ENCODE results near the gene MALT1. TPM values are rescaled to one million over a fixed set of nuclear protein-coding genes. Genes with fewer than 3 reads are reported as not detected.

Gene MALT1
- total and polyA plus RNA-seq, 2 donors (not counting 1 experiment from before 2014, with no cell fraction given): 42.4 to 81.2 TPM

DNA sequence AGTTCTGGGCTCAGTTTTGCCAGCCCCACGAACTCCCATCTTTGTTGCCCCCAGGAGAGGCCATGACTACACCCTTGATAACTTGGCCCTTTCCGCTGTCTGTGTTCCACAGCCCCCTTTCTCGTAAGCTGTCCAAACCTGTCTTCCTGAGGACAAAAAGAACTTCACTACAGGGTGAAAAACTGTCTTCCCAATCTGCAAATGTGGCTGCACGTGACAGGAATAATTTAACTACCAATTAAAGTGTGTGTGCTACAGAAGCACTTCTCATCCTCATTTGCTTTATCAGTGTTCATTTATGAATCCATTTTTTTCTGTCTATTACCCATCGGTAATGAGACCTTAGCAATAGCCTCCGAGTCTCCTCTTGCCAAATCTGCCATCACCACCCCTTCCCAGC lies 33.3 kb upstream of the MALT1 start:
- peak overlapping the region; percentile 58 for H3K4me3 Mint-ChIP-seq
- no peak for ATAC-seq (ENCODE audit: low read depth)
- 85% methylated on average over 5 of the region's 6 CpGs for WGBS (ENCODE audit: insufficient coverage)
- Histone ChIP-seq H3K4me2 (replicated peaks; ENCODE audit: low read depth, low read length, poor library complexity, severe bottlenecking) (peak overlapping the region; percentile 46), H3K27ac (ENCODE audit: low read length in 2 of 2) (peak overlapping the region in 1 of 2 donors; percentile 58), H3K36me3 (replicated peaks in 1 of 2; ENCODE audit: control extremely low read depth in 1 of 2, control insufficient read depth in 1 of 2, extremely low read depth in 1 of 2, insufficient read depth in 2 of 2, low read length in 1 of 2) (no peaks in the 10 kb centered on the region), H3K4me1 (ENCODE audit: control insufficient read depth in 2 of 2, insufficient read depth in 2 of 2, low read length in 2 of 2) (peaks cover 36% of the 10 kb centered on the region in 2 donors), H4K20me1 (ENCODE audit: control insufficient read depth, insufficient read depth, low read length, poor library complexity, severe bottlenecking) (no peaks in the 10 kb centered on the region), H3K9me3 (ENCODE audit: control extremely low read depth in 1 of 3, control insufficient read depth in 2 of 3, insufficient read depth in 1 of 3, low read length in 2 of 3) (no peaks in the 10 kb centered on the region), H2AFZ (ENCODE audit: insufficient read depth, low read depth, low read length, poor library complexity, severe bottlenecking) (no peak overlapping the region), H3K79me2 (ENCODE audit: control insufficient read depth, insufficient read depth, low read length) (no peaks in the 10 kb centered on the region), H3K9ac (ENCODE audit: low read length) (no peak overlapping the region), H3K27me3 (replicated peaks in 1 of 4; ENCODE audit: control extremely low read depth in 1 of 4, control insufficient read depth in 3 of 4, insufficient read depth in 4 of 4, low read length in 3 of 4) (no peaks in the 10 kb centered on the region), H3K4me3 (ENCODE audit: control extremely low read depth in 1 of 5, extremely low read depth in 1 of 5, insufficient read depth in 1 of 5, low read depth in 2 of 5, low read length in 4 of 5) (peak overlapping the region in 1 of 5 experiments; percentile 1)
- ChIA-PET POLR2A (no interaction called here), CTCF (interaction anchor here (0.9 to 1.5 kb wide), 2 partner anchors 12 to 103 kb away, joined by 3 to 4 read pairs; no protein-coding TSS in a partner anchor)
- H3K27me3 Mint-ChIP-seq: no peaks in the 10 kb centered on the region
- peak overlapping the region; percentile 64 for H3K27ac Mint-ChIP-seq
- TF ChIP-seq EZH2 (IDR thresholded peaks at IDR 0.05; ENCODE audit: borderline replicate concordance, insufficient read depth, low read depth, low read length, poor library complexity, severe bottlenecking): no peak
- TF ChIP-seq, protein P1, sequence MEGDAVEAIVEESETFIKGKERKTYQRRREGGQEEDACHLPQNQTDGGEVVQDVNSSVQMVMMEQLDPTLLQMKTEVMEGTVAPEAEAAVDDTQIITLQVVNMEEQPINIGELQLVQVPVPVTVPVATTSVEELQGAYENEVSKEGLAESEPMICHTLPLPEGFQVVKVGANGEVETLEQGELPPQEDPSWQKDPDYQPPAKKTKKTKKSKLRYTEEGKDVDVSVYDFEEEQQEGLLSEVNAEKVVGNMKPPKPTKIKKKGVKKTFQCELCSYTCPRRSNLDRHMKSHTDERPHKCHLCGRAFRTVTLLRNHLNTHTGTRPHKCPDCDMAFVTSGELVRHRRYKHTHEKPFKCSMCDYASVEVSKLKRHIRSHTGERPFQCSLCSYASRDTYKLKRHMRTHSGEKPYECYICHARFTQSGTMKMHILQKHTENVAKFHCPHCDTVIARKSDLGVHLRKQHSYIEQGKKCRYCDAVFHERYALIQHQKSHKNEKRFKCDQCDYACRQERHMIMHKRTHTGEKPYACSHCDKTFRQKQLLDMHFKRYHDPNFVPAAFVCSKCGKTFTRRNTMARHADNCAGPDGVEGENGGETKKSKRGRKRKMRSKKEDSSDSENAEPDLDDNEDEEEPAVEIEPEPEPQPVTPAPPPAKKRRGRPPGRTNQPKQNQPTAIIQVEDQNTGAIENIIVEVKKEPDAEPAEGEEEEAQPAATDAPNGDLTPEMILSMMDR (IDR thresholded peaks at IDR 0.05): no peak
- no peaks in the 10 kb centered on the region for H3K9me3 Mint-ChIP-seq (ENCODE audit: insufficient read depth)
- no peak for DNase-seq
- intact Hi-C loops (cut with micrococcal nuclease): loop anchor here (1.0 to 10.0 kb wide), 3 partner anchors 20 to 53 kb away; no protein-coding TSS in a partner anchor
- peaks cover 29% of the 10 kb centered on the region for H3K4me1 Mint-ChIP-seq

DNA sequence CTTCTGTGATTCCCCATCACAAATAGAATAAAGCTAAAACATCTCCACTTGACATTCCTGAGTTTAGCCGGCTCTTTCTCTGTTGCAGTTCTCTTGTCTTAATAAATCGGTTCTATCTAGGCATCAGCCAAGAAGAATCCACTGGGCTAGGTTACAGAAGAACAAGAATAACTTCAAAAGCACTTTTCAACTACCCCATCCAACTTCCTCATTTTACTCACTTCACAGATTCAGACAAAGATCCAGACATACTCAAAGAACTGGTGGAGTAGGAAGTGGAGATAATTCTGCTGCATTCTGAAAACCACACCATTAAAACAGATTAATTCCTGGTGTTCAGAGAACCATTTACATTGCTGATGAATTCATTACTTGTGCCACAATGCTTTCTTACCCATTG lies 32.8 kb upstream of the MALT1 start:
- Histone ChIP-seq H3K4me1 (ENCODE audit: control insufficient read depth in 2 of 2, insufficient read depth in 2 of 2, low read length in 2 of 2) (peaks cover 36% of the 10 kb centered on the region in 2 donors), H3K9ac (ENCODE audit: low read length) (no peak overlapping the region), H2AFZ (ENCODE audit: insufficient read depth, low read depth, low read length, poor library complexity, severe bottlenecking) (no peak overlapping the region), H3K36me3 (replicated peaks in 1 of 2; ENCODE audit: control extremely low read depth in 1 of 2, control insufficient read depth in 1 of 2, extremely low read depth in 1 of 2, insufficient read depth in 2 of 2, low read length in 1 of 2) (no peaks in the 10 kb centered on the region), H3K27me3 (replicated peaks in 1 of 4; ENCODE audit: control extremely low read depth in 1 of 4, control insufficient read depth in 3 of 4, insufficient read depth in 4 of 4, low read length in 3 of 4) (no peaks in the 10 kb centered on the region), H3K9me3 (ENCODE audit: control extremely low read depth in 1 of 3, control insufficient read depth in 2 of 3, insufficient read depth in 1 of 3, low read length in 2 of 3) (peaks cover 0 to 4% (median 0%) of the 10 kb centered on the region in 3 donors), H3K4me3 (ENCODE audit: control extremely low read depth in 1 of 5, extremely low read depth in 1 of 5, insufficient read depth in 1 of 5, low read depth in 2 of 5, low read length in 4 of 5) (peak overlapping the region in 1 of 5 experiments; percentile 14), H3K27ac (ENCODE audit: low read length in 2 of 2) (peak overlapping the region in 1 of 2 donors; percentile 58), H4K20me1 (ENCODE audit: control insufficient read depth, insufficient read depth, low read length, poor library complexity, severe bottlenecking) (no peaks in the 10 kb centered on the region), H3K79me2 (ENCODE audit: control insufficient read depth, insufficient read depth, low read length) (no peaks in the 10 kb centered on the region), H3K4me2 (replicated peaks; ENCODE audit: low read depth, low read length, poor library complexity, severe bottlenecking) (peak overlapping the region; percentile 46)
- WGBS (ENCODE audit: insufficient coverage): 67% methylated on average over 1 of the region's 2 CpGs
- peak overlapping the region; percentile 58 for H3K4me3 Mint-ChIP-seq
- ChIA-PET POLR2A (no interaction called here), CTCF (interaction anchor here (0.9 kb wide), 1 partner anchor 103 kb away, joined by 3 read pairs; no protein-coding TSS in a partner anchor)
- peaks cover 28% of the 10 kb centered on the region for H3K4me1 Mint-ChIP-seq
- intact Hi-C loops (cut with micrococcal nuclease): loop anchor here (1.0 to 10.0 kb wide), 3 partner anchors 20 to 54 kb away; no protein-coding TSS in a partner anchor
- DNase-seq (peak; percentile 71), ATAC-seq (ENCODE audit: low read depth) (peak; percentile 70)
- H3K9me3 Mint-ChIP-seq (ENCODE audit: insufficient read depth): no peaks in the 10 kb centered on the region
- TF ChIP-seq, protein P1 (IDR thresholded peaks at IDR 0.05): no peak
- no peak for TF ChIP-seq EZH2 (IDR thresholded peaks at IDR 0.05; ENCODE audit: borderline replicate concordance, insufficient read depth, low read depth, low read length, poor library complexity, severe bottlenecking)
- H3K27ac Mint-ChIP-seq: peak overlapping the region; percentile 64
- no peaks in the 10 kb centered on the region for H3K27me3 Mint-ChIP-seq

All from B cell (primary cell).